Stomach (tissue), 4 donors: ENCODE data around the gene ERFL.

ENCODE experiments used
- CTCF ChIP-seq, 7 experiments: fragments of 450-650 bp in 4 of 7; fragments of 200-600 bp in 3 of 7; sonication (generic) in 3 of 7; IDR thresholded peaks; one replicate each; pipeline ENCODE4 v1.5.1; 2016 to 2019; ENCODE audit warnings: antibody characterized with exemption in 7 of 7, control low read depth in 2 of 7, mild to moderate bottlenecking in 1 of 7
- POLR2A ChIP-seq, 4 donors: fragments of 450-650 bp; IDR thresholded peaks; one replicate each; pipeline ENCODE4 v1.6.1; 2016; ENCODE audit warnings: antibody characterized with exemption in 4 of 4, control low read depth in 2 of 4, mild to moderate bottlenecking in 1 of 4, moderate library complexity in 1 of 4

GRCh38 chr19:41945135-41945766, 17.0 kb upstream of the ERFL start:
- no peak for TF ChIP-seq CTCF (IDR thresholded peaks at IDR 0.05)
- TF ChIP-seq POLR2A (IDR thresholded peaks at IDR 0.05): no peak
